Naive B cell (primary cell): ENCODE data around the gene CLK4. TPM values are rescaled to one million over a fixed set of nuclear protein-coding genes. Genes with fewer than 3 reads are reported as not detected.
A peak's percentile ranks its signal among the peaks of the same experiment; 100 is the strongest.

Experiments
- ATAC-seq, 2 donors: fragments of 150-1000 bp; cut with Tn5 transposase; 2 replicates each; pipeline ENCODE4 v1.10.0; 2021; ENCODE audit warnings: low read depth in 2 of 2, mild to moderate bottlenecking in 2 of 2, moderate library complexity in 2 of 2
- DNase-seq: peaks from one replicate; pipeline ENCODE4 v3.0.0; 2022
- H3K27ac Mint-ChIP-seq, 6 donors: one replicate each; pipeline ENCODE4 v1.8.0; 2020 to 2022; ENCODE audit warnings: mild to moderate bottlenecking in 6 of 6, mixed read lengths in 6 of 6, moderate library complexity in 5 of 6, inconsistent platforms in 2 of 6
- H3K27me3 Mint-ChIP-seq, 3 donors: one replicate each; pipeline ENCODE4 v1.8.0; 2021 to 2022; ENCODE audit warnings: mixed read lengths in 3 of 3, mild to moderate bottlenecking in 1 of 3
- H3K36me3 Mint-ChIP-seq, 2 donors: one replicate each; pipeline ENCODE4 v1.8.0; 2020 to 2022; ENCODE audit warnings: mixed read lengths in 2 of 2, inconsistent platforms in 1 of 2, mild to moderate bottlenecking in 1 of 2
- H3K4me1 Mint-ChIP-seq, 3 donors: one replicate each; pipeline ENCODE4 v1.8.0; 2020 to 2022; ENCODE audit warnings: mixed read lengths in 3 of 3, inconsistent platforms in 1 of 3, mild to moderate bottlenecking in 1 of 3, moderate library complexity in 1 of 3
- H3K4me3 Mint-ChIP-seq, 8 donors: one replicate each; pipeline ENCODE4 v1.8.0; 2020 to 2022; ENCODE audit warnings: mild to moderate bottlenecking in 8 of 8, mixed read lengths in 8 of 8, moderate library complexity in 8 of 8, inconsistent platforms in 2 of 8
- H3K9me3 Mint-ChIP-seq, 7 donors: one replicate each; pipeline ENCODE4 v1.8.0; 2020 to 2022; ENCODE audit warnings: mixed read lengths in 7 of 7, mild to moderate bottlenecking in 5 of 7, inconsistent platforms in 2 of 7, moderate library complexity in 1 of 7
- polyA plus RNA-seq, 6 donors: library from polyadenylated mRNA; unstranded; fragments of 300-500 nt; fragmentation: Illumina TruSeq; gene quantifications; one replicate each; pipeline ENCODE4 v1.2.3, GENCODE V29; 2021; ENCODE audit warnings: low read depth in 6 of 6

CLK4 gene
- polyA plus RNA-seq, 6 donors from 2014 or later, result 28.5 to 56.0 (median 35.5) TPM

GRCh38 chr5:178625679-178626483, 969 bp downstream of the CLK4 start:
- ATAC-seq (peak in 1 of 2 donors; percentile 8), DNase-seq (no peak)
- Mint-ChIP-seq H3K4me1 (peaks cover 34 to 52% (median 45%) of the 10 kb centered on the region in 3 donors), H3K9me3 (no peaks in the 10 kb centered on the region), H3K4me3 (peak overlapping the region; percentile 94 to 100 (median 99)), H3K27ac (peak overlapping the region; percentile 92 to 100 (median 99)), H3K27me3 (no peaks in the 10 kb centered on the region), H3K36me3 (peaks cover 4 to 16% of the 10 kb centered on the region in 2 donors)

GRCh38 chr5:178624631-178625546, 2.0 kb downstream of the CLK4 start:
- peaks cover 14 to 24% of the 10 kb centered on the region in 2 donors for H3K36me3 Mint-ChIP-seq
- H3K27me3 Mint-ChIP-seq, result no peaks in the 10 kb centered on the region
- DNase-seq, result no peak
- H3K4me1 Mint-ChIP-seq, result peaks cover 27 to 53% (median 45%) of the 10 kb centered on the region in 3 donors
- H3K27ac Mint-ChIP-seq, result peak overlapping the region; percentile 24 to 100 (median 98)
- H3K4me3 Mint-ChIP-seq, result peak overlapping the region; percentile 94 to 100 (median 99)
- ATAC-seq, result no peak
- no peaks in the 10 kb centered on the region for H3K9me3 Mint-ChIP-seq

- Mint-ChIP-seq H3K36me3 (peaks cover 25 to 35% of the 10 kb centered on the region in 2 donors), H3K27ac (peak overlapping the region in 5 of 6 donors; percentile 1 to 79 (median 30))
Measured at GRCh38 chr5:178622679-178623247, 4.1 kb downstream of the CLK4 start.

GRCh38 chr5:178619390-178619789, 7.5 kb downstream of the CLK4 start:
- Mint-ChIP-seq H3K27me3 (no peaks in the 10 kb centered on the region), H3K27ac (peak overlapping the region in 1 of 6 donors; percentile 65), H3K36me3 (peaks cover 35 to 36% of the 10 kb centered on the region in 2 donors), H3K4me3 (no peak overlapping the region), H3K4me1 (peaks cover 28 to 39% (median 30%) of the 10 kb centered on the region in 3 donors), H3K9me3 (no peaks in the 10 kb centered on the region)
- ATAC-seq, result no peak
- no peak for DNase-seq

More at GRCh38 chr5:178622679-178623247, 4.1 kb downstream of the CLK4 start:
- DNase-seq (no peak), ATAC-seq (no peak)
- Mint-ChIP-seq H3K4me1 (peaks cover 36 to 59% (median 44%) of the 10 kb centered on the region in 3 donors), H3K4me3 (peak overlapping the region in 2 of 8 donors; percentile 7 to 99), H3K9me3 (no peaks in the 10 kb centered on the region), H3K27me3 (no peaks in the 10 kb centered on the region)

- peaks cover 3 to 15% (median 13%) of the 10 kb centered on the region in 3 donors for H3K4me1 Mint-ChIP-seq
- no peak overlapping the region for H3K4me3 Mint-ChIP-seq
- peaks cover 37 to 41% of the 10 kb centered on the region in 2 donors for H3K36me3 Mint-ChIP-seq
- peak overlapping the region in 1 of 6 donors; percentile 6 for H3K27ac Mint-ChIP-seq
- DNase-seq (no peak), ATAC-seq (no peak)
- no peaks in the 10 kb centered on the region for H3K9me3 Mint-ChIP-seq
- no peaks in the 10 kb centered on the region for H3K27me3 Mint-ChIP-seq
Measured at GRCh38 chr5:178612299-178612698, 14.6 kb downstream of the CLK4 start.

GRCh38 chr5:178606269-178606668, 20.6 kb downstream of the CLK4 start:
- Mint-ChIP-seq H3K36me3 (peaks cover 26 to 30% of the 10 kb centered on the region in 2 donors), H3K27ac (no peak overlapping the region), H3K4me1 (peaks cover 0 to 8% (median 6%) of the 10 kb centered on the region in 3 donors), H3K27me3 (no peaks in the 10 kb centered on the region), H3K9me3 (no peaks in the 10 kb centered on the region), H3K4me3 (no peak overlapping the region)
- DNase-seq (no peak), ATAC-seq (no peak)

GRCh38 chr5:178605788-178606187, 21.1 kb downstream of the CLK4 start:
- H3K9me3 Mint-ChIP-seq, result no peaks in the 10 kb centered on the region
- DNase-seq, result no peak
- H3K27ac Mint-ChIP-seq, result no peak overlapping the region
- no peak overlapping the region for H3K4me3 Mint-ChIP-seq
- H3K36me3 Mint-ChIP-seq, result peaks cover 25 to 26% of the 10 kb centered on the region in 2 donors
- H3K27me3 Mint-ChIP-seq, result no peaks in the 10 kb centered on the region
- H3K4me1 Mint-ChIP-seq, result peaks cover 0 to 8% (median 6%) of the 10 kb centered on the region in 3 donors
- ATAC-seq, result no peak

GRCh38 chr5:178602752-178603151, 24.1 kb downstream of the CLK4 start:
- Mint-ChIP-seq H3K36me3 (peaks cover 12 to 23% of the 10 kb centered on the region in 2 donors), H3K4me1 (peaks cover 0 to 4% (median 0%) of the 10 kb centered on the region in 3 donors), H3K27ac (no peak overlapping the region), H3K9me3 (peaks cover 0 to 9% (median 5%) of the 10 kb centered on the region in 7 donors), H3K4me3 (no peak overlapping the region), H3K27me3 (no peaks in the 10 kb centered on the region)
- ATAC-seq (no peak), DNase-seq (no peak)

GRCh38 chr5:178595750-178596149, 31.1 kb downstream of the CLK4 start:
- H3K9me3 Mint-ChIP-seq, result peaks cover 17 to 42% (median 24%) of the 10 kb centered on the region in 7 donors
- H3K27me3 Mint-ChIP-seq, result peaks cover 12 to 14% (median 13%) of the 10 kb centered on the region in 3 donors
- H3K27ac Mint-ChIP-seq, result no peak overlapping the region
- H3K4me3 Mint-ChIP-seq, result no peak overlapping the region
- DNase-seq, result no peak
- ATAC-seq, result no peak
- H3K4me1 Mint-ChIP-seq, result peaks cover 0 to 10% (median 9%) of the 10 kb centered on the region in 3 donors
- H3K36me3 Mint-ChIP-seq, result peaks cover 9 to 33% of the 10 kb centered on the region in 2 donors

GRCh38 chr5:178595150-178595549, 31.7 kb downstream of the CLK4 start:
- DNase-seq, result no peak
- Mint-ChIP-seq H3K36me3 (peaks cover 9 to 33% of the 10 kb centered on the region in 2 donors), H3K27ac (no peak overlapping the region), H3K9me3 (peaks cover 17 to 42% (median 24%) of the 10 kb centered on the region in 7 donors), H3K4me3 (no peak overlapping the region), H3K27me3 (peaks cover 15 to 18% (median 17%) of the 10 kb centered on the region in 3 donors), H3K4me1 (peaks cover 0 to 14% (median 11%) of the 10 kb centered on the region in 3 donors)
- ATAC-seq, result no peak

GRCh38 chr5:178590924-178591423, 35.9 kb downstream of the CLK4 start:
- ATAC-seq, result no peak
- H3K36me3 Mint-ChIP-seq, result peaks cover 9 to 24% of the 10 kb centered on the region in 2 donors
- peaks cover 40 to 51% (median 51%) of the 10 kb centered on the region in 3 donors for H3K27me3 Mint-ChIP-seq
- peaks cover 13 to 28% (median 22%) of the 10 kb centered on the region in 7 donors for H3K9me3 Mint-ChIP-seq
- H3K4me1 Mint-ChIP-seq, result peaks cover 0 to 19% (median 16%) of the 10 kb centered on the region in 3 donors
- H3K27ac Mint-ChIP-seq, result no peak overlapping the region
- no peak for DNase-seq
- H3K4me3 Mint-ChIP-seq, result peak overlapping the region; percentile 76 to 90 (median 84)

- Mint-ChIP-seq H3K9me3 (peaks cover 12 to 22% (median 16%) of the 10 kb centered on the region in 7 donors), H3K36me3 (peaks cover 9 to 17% of the 10 kb centered on the region in 2 donors), H3K4me1 (peaks cover 0 to 19% (median 16%) of the 10 kb centered on the region in 3 donors), H3K27me3 (peaks cover 44 to 57% (median 54%) of the 10 kb centered on the region in 3 donors), H3K4me3 (peak within 1 kb of the TSS; percentile 76 to 90 (median 84)), H3K27ac (no peak within 1 kb of the TSS)
- peak; percentile 18 for DNase-seq
- ATAC-seq, result peak; percentile 61 to 72
Measured at GRCh38 chr5:178590141-178590923, 36.5 kb downstream of the CLK4 start, which contains the start of gene COL23A1. COL23A1 (minus strand) TSS chr5:178590393.
